SU-DHL-6 (cell line): ENCODE measurements around the gene RBM24.

Experiments used
- EZH2phosphoT487 ChIP-seq: fragments of 200-600 bp; sonication (generic), shearing (Covaris generic); conservative IDR thresholded peaks from 2 replicates; pipeline ENCODE4 v1.6.1; 2018; ENCODE audit warnings: mild to moderate bottlenecking, antibody characterized with exemption, low read length, moderate library complexity, mixed read lengths
- TF ChIP-seq, protein P1 (sequence below): fragments of 200-600 bp; sonication (generic); IDR thresholded peaks from one replicate; pipeline ENCODE4 v1.5.1; 2017; ENCODE audit warnings: antibody characterized with exemption, mild to moderate bottlenecking, low read length, moderate library complexity; ENCODE audit not compliant: insufficient read depth, poor library complexity, severe bottlenecking

DNA sequence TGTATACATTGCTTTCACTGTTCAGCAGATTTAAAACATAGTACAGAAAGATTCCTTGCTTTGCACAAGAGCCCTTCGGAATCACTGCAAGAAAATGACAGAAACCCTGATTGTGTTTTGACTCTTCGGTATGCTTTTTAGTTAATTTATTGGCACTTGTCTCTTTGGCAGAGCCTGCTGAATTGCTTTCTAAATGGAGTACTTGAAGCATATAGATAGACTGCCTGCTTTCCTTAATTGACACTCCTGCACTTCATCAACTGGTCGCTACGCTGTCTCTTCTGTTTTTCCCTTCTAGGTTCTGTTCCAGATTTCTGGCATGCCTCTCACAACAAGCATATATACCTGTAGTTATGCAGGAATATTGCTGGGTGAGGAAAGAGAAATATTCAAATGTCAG is 22.4 kb upstream of the RBM24 start:
- TF ChIP-seq EZH2phosphoT487: no peak
- TF ChIP-seq, protein P1, sequence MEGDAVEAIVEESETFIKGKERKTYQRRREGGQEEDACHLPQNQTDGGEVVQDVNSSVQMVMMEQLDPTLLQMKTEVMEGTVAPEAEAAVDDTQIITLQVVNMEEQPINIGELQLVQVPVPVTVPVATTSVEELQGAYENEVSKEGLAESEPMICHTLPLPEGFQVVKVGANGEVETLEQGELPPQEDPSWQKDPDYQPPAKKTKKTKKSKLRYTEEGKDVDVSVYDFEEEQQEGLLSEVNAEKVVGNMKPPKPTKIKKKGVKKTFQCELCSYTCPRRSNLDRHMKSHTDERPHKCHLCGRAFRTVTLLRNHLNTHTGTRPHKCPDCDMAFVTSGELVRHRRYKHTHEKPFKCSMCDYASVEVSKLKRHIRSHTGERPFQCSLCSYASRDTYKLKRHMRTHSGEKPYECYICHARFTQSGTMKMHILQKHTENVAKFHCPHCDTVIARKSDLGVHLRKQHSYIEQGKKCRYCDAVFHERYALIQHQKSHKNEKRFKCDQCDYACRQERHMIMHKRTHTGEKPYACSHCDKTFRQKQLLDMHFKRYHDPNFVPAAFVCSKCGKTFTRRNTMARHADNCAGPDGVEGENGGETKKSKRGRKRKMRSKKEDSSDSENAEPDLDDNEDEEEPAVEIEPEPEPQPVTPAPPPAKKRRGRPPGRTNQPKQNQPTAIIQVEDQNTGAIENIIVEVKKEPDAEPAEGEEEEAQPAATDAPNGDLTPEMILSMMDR: no peak
